Measurements from ENCODE around the gene COA3. TPM values are rescaled to one million over a fixed set of nuclear protein-coding genes. Genes with fewer than 3 reads are reported as not detected.

Gene COA3
- total RNA-seq, 6 experiments from 2014 or later, result 50.4 to 118 (median 68.3) TPM

- DNase-seq (no peak), ATAC-seq (no peak)
- Histone ChIP-seq H3K9me3 (no peaks in the 10 kb centered on the region), H3K27me3 (no peaks in the 10 kb centered on the region), H3K36me3 (no peaks in the 10 kb centered on the region), H3K27ac (no peak overlapping the region), H3K4me1 (peaks cover 0 to 8% (median 2%) of the 10 kb centered on the region in 4 donors), H3K4me3 (no peak overlapping the region)
- intact Hi-C loops (cut with DNase I), result no loop called here
- no peak for TF ChIP-seq POLR2A (IDR thresholded peaks at IDR 0.05)
- TF ChIP-seq, protein P1, sequence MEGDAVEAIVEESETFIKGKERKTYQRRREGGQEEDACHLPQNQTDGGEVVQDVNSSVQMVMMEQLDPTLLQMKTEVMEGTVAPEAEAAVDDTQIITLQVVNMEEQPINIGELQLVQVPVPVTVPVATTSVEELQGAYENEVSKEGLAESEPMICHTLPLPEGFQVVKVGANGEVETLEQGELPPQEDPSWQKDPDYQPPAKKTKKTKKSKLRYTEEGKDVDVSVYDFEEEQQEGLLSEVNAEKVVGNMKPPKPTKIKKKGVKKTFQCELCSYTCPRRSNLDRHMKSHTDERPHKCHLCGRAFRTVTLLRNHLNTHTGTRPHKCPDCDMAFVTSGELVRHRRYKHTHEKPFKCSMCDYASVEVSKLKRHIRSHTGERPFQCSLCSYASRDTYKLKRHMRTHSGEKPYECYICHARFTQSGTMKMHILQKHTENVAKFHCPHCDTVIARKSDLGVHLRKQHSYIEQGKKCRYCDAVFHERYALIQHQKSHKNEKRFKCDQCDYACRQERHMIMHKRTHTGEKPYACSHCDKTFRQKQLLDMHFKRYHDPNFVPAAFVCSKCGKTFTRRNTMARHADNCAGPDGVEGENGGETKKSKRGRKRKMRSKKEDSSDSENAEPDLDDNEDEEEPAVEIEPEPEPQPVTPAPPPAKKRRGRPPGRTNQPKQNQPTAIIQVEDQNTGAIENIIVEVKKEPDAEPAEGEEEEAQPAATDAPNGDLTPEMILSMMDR (IDR thresholded peaks at IDR 0.05), result no peak
- WGBS (ENCODE audit: insufficient coverage, low coverage, low lambda C conversion rate, missing lambda C conversion rate), result 80% methylated on average over 1 of the region's 3 CpGs
Observed at GRCh38 chr17:42754782-42755181, 43.7 kb downstream of the COA3 start.

GRCh38 chr17:42751628-42752027, 46.9 kb downstream of the COA3 start:
- TF ChIP-seq, protein P1 (IDR thresholded peaks at IDR 0.05), result no peak
- no peak for TF ChIP-seq POLR2A (IDR thresholded peaks at IDR 0.05)
- no peaks in the 10 kb centered on the region for H3K27me3 ChIP-seq
- no peak for ATAC-seq
- 38% methylated on average over 6 of the region's 7 CpGs for WGBS (ENCODE audit: insufficient coverage, low coverage, low lambda C conversion rate, missing lambda C conversion rate)
- no peak overlapping the region for H3K27ac ChIP-seq
- intact Hi-C loops (cut with DNase I), result no loop called here
- H3K4me1 ChIP-seq, result peaks cover 0 to 26% (median 4%) of the 10 kb centered on the region in 4 donors
- H3K9me3 ChIP-seq, result no peaks in the 10 kb centered on the region
- H3K36me3 ChIP-seq, result no peaks in the 10 kb centered on the region
- H3K4me3 ChIP-seq, result no peak overlapping the region
- no peak for DNase-seq

GRCh38 chr17:42750739-42751344, 47.7 kb downstream of the COA3 start:
- DNase-seq, result no peak
- intact Hi-C loops (cut with DNase I), result no loop called here
- 36% methylated on average over 3 of the region's 3 CpGs for WGBS (ENCODE audit: insufficient coverage, low coverage, low lambda C conversion rate, missing lambda C conversion rate)

DNA sequence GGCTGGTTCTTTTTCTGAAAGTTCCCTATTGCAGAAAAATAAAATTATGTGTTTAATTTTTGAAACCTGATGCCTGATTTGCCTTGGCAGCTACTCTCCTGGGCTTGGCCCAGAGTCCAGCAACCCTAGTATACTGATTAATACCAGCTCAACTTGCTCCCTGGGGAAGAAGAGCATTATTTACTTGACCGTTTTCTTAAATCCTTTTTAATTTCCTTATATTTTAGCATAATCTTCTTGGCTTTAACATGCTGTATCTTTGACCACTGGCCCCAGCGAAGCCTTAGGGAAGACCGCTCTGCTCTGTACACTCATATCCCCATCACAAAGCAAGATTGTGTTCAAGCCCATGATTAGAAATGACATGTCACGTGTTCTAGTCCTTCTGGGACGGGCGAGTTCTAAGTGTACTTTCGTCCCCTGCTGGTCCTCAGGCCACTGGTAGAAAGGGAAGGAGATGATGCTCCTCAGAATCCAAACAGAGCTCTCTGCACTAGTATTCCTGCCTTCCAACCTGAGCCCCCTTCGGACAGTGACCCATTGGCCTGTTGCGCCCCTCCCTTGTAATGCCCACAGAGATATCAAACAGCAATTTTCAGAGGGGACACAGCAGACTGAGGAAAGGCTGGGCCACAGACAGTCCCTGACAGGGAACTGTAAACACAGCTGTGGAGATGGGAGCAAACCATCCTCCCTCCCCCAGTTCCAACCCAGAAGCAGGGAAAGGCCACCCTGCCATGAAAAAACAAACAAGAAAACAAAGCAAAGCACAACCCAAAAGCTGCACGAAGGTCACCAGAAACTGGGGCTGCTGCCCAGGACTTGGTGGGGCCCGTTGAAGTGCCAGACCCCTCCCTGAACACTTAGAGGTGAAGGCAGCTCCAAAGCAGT, 49.4 kb downstream of the COA3 start:
- peaks cover 0 to 27% (median 4%) of the 10 kb centered on the region in 4 donors for H3K4me1 ChIP-seq
- no peaks in the 10 kb centered on the region for H3K36me3 ChIP-seq
- H3K4me3 ChIP-seq, result no peak overlapping the region
- peak overlapping the region in 2 of 3 donors; percentile 4 to 5 for H3K27ac ChIP-seq
- ATAC-seq (no peak), DNase-seq (no peak)
- intact Hi-C loops (cut with DNase I), result no loop called here
- TF ChIP-seq POLR2A (IDR thresholded peaks at IDR 0.05), result no peak
- TF ChIP-seq, protein P1 (IDR thresholded peaks at IDR 0.05), result no peak
- 60% methylated on average over 11 of the region's 11 CpGs for WGBS (ENCODE audit: insufficient coverage, low coverage, low lambda C conversion rate, missing lambda C conversion rate)
- H3K9me3 ChIP-seq, result no peaks in the 10 kb centered on the region
- no peaks in the 10 kb centered on the region for H3K27me3 ChIP-seq

More at GRCh38 chr17:42750739-42751344, 47.7 kb downstream of the COA3 start:
- Histone ChIP-seq H3K4me3 (no peak overlapping the region), H3K9me3 (no peaks in the 10 kb centered on the region), H3K27me3 (no peaks in the 10 kb centered on the region), H3K4me1 (peaks cover 0 to 26% (median 4%) of the 10 kb centered on the region in 4 donors), H3K36me3 (no peaks in the 10 kb centered on the region), H3K27ac (peak overlapping the region in 1 of 3 donors; percentile 2)
- ATAC-seq, result peak; percentile 58 to 86 (median 81)
- TF ChIP-seq, protein P1 (IDR thresholded peaks at IDR 0.05), result no peak
- TF ChIP-seq POLR2A (IDR thresholded peaks at IDR 0.05), result no peak
